Raji (cell line): ENCODE data around the gene SLC2A4RG.

ENCODE experiments used
- POLR2A ChIP-seq: IDR thresholded peaks from 2 replicates; pipeline ENCODE4 v1.6.1; 2011; ENCODE audit warnings: low read depth, low read length, control low read depth; ENCODE audit not compliant: insufficient read depth

SLC2A4RG gene

GRCh38 chr20:63749597-63750508 is 10.3 kb downstream of the SLC2A4RG start:
- TF ChIP-seq POLR2A, result no peak

GRCh38 chr20:63750807-63751470 is 11.4 kb downstream of the SLC2A4RG start:
- no peak for TF ChIP-seq POLR2A

- no peak for TF ChIP-seq POLR2A
Observed at GRCh38 chr20:63751471-63752271, 12.1 kb downstream of the SLC2A4RG start.

DNA sequence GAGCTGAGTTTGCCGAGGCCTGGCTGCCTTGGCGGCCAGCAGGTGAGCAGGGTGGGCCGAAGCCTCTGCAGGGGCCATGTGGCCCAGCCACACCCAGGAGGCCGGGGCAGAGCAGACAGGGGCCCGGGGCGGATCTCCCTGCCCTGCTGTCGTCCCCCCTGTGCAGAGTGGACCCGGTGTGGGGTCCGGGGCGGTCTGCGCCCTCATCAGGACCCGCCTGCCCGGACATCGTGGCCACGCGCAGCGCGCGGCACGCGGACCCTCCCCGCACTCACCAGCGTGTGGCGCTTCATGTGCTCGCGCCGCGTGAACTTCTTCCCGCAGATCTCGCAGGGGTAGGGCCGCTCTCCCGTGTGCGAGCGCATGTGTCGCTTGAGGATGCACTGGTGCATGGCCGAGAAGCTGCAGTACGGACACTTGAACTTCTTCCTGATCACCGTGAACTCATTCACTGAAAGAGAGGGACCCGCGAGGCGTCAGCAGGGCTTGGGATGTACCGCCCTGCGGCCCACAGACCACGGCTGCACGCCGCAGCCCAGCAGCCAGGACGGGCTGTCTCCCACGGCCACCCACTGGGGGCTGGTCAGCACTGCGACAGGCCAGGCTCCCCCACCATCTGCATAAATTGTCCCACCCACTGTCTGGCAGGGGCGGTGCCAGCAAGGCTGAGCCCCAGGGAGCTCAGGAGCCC is 13.0 kb downstream of the SLC2A4RG start:
- no peak for TF ChIP-seq POLR2A

GRCh38 chr20:63753381-63753780 is 13.8 kb downstream of the SLC2A4RG start:
- TF ChIP-seq POLR2A, result no peak

DNA sequence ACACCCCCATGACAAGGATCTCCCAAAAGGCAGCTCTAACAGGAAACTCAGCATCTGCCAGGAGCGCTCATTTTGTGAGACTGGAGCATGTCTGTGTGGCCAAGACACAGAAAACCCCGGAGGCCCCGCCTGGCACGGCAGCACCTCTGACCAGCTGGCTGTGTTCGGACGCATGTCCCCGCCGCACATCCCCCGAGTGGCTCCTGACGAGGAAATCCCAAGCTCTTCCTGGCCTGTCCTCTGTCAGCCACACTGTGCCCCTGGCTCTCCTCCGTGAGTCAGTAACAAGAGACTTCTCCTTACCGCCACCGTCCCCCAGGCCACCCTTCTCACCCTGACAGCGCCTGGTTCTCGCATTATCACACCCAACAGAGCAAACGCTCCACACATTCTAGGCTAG is 14.4 kb downstream of the SLC2A4RG start:
- TF ChIP-seq POLR2A, result no peak

DNA sequence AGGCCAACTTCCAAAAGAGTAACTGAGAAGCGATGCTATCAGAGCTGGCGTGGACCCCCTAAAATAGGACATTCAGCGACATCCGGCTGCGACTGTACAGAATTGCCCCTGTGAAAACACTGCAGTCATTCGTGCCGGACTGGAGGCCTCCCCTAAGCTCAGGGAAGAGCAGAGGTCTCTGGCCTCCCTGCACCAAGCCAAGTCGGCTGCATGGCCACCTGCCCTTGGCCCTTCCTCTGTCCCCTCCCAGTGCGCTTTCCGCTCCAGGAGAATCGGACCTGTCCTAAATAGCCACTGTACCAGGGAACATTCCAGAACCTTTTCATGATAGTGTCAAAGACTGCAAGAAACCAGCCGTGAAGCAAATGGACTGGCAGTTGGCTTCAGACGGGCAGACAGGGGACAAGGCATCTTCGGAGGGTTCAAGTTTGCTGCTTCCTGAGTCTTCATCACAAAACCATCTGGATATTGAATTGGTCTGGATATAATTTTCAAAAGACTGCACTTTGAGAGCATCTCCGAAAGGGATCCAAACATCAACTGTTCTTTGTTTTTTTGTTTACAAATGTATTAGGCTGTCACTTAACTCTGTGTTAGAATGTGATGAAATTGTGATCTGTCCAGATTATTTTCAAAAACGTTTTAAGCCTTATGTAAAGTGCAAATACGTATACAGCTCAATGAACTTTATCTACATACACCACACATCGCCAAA is 16.5 kb downstream of the SLC2A4RG start:
- TF ChIP-seq POLR2A, result no peak

GRCh38 chr20:63756648-63756991 is 17.0 kb downstream of the SLC2A4RG start:
- TF ChIP-seq POLR2A, result no peak

DNA sequence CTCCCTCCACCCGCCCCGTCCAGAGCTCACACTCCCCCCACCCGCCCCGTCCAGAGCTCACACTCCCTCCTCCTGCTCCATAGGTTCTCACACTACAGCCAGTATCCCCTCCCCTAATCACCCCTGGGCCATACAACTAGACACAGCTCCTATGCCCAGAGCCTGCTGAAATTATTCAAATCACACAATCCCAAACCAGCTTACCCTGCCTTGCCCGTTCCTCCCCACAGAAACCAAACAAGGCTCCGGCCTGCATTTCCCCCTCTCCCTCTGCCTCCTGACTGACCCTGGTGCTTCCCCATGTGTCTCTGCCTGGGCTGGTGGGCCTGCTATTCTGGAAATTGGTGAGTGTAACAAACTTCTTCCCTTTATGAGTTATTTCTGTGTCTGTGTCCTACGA is 18.6 kb downstream of the SLC2A4RG start:
- no peak for TF ChIP-seq POLR2A

DNA sequence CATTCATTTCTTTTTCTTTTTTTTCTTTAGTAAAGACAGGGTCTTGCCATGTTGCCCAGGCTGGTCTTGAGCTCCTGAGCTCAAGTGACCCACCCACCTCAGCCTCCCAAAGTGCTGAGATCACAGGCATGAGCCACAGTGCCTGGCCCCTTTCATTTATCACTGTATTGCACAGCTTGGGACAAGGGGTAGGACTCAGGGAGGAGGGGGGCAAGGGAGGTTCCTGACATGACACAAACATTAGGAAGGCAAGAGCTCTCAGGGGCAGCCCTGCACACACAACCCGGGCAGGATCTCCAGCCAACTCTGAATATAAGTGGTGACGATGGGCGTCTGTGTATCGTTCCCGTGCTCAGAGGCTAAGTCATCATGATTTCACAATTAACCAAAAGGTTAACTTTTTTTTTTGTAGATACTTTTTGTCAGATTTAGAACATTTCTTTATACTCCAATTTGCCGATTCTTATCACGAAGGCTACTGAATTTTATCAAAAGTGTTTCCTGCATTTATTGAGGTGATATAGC is 19.9 kb downstream of the SLC2A4RG start:
- TF ChIP-seq POLR2A, result no peak

GRCh38 chr20:63765082-63765873 is 25.7 kb downstream of the SLC2A4RG start:
- TF ChIP-seq POLR2A, result no peak

GRCh38 chr20:63765902-63766301 is 26.3 kb downstream of the SLC2A4RG start:
- TF ChIP-seq POLR2A, result no peak

DNA sequence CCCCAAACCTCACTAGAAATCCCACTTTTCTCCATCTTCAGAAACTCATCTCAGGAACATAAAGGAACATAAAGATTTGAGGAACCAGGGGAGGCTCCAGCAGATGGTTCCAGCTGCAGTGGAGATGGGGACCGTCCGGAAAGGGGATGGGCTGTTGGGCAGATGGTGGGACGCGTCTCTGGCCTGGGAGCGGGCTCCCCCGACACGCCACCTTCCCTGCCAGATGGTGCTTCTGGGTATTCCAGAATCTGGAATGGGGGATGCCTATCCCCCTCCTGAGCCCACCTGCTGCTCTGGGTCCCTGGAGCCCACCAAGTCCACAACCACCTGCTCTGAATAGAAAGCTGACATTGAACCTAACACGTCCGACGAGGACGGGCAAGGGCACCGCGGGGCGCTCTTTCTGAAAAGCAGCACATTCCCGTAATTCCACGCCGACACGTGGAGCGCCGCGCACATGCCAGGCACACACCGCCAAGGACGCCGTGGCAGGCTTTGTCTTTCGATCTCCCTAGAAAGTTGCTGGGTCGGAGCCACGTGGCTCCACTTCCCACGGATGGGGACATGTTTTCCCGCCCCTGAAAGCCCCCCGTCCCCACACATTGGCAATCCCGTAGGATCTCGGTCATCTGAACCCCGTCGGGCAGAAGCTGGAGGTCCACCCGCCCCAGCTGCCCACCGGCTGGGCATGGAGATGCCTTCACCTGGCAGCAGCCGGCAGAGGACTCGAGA is 27.3 kb downstream of the SLC2A4RG start:
- TF ChIP-seq POLR2A, result no peak
